HepG2 (cell line): ENCODE data around the gene OTOG. TPM values are rescaled to one million over a fixed set of nuclear protein-coding genes. Genes with fewer than 3 reads are reported as not detected.

Experiments used
- ATAC-seq: fragments of 200-7000 bp; cut with Tn5 transposase; 3 replicates; pipeline ENCODE4 v1.9.1; 2020; ENCODE audit warnings: mild to moderate bottlenecking, moderate library complexity
- BruUV-seq: library from RNA; stranded (reverse); fragments of 400-500 nt; replicated peaks from 2 replicates; lab custom pipeline; 2021; lab: Mats Ljungman, UMichigan
- CTCF ChIA-PET: fragments of 300-600 bp; formaldehyde crosslinking; extraction: SDS; loops from one replicate; lab custom pipeline; 2021; ENCODE audit warnings: low total read pairs, inconsistent platforms, low intra/inter-chr PET ratio; lab: Yijun Ruan, JAX
- POLR2A ChIA-PET: fragments of 350-600 bp; sonication (Branson Sonifier 250); formaldehyde crosslinking; loops from one replicate; lab custom pipeline; 2020; ENCODE audit warnings: antibody characterized with exemption, inconsistent platforms; lab: Yijun Ruan, JAX
- DNase-seq: peaks from one replicate; pipeline ENCODE4 v3.0.0-alpha.2; 2015; ENCODE audit warnings: low spot score
- FAIRE-seq: peaks from 3 replicates; lab custom pipeline; 2011; peaks lifted over from hg19 to GRCh38; lab: Jason Lieb, UNC
- H2AFZ ChIP-seq: one replicate; pipeline ENCODE4 v1.6.1; 2011; ENCODE audit warnings: low read length, inconsistent platforms
- H3K27ac ChIP-seq: fragments of 300-600 bp; 3 replicates; pipeline ENCODE4 v1.8.0; 2011; ENCODE audit warnings: mixed run types, mild to moderate bottlenecking, mixed read lengths, low read length, inconsistent platforms; ENCODE audit not compliant: insufficient read depth; ENCODE audit errors: extremely low read length
- H3K27me3 ChIP-seq, 2 experiments: fragments of 200-600 bp in 1 of 2; 2 replicates in 1 of 2; 3 replicates in 1 of 2; pipeline versions ENCODE4 v1.6.0 to v1.8.0; 2011; ENCODE audit warnings: low read length in 2 of 2, mild to moderate bottlenecking in 2 of 2, moderate library complexity in 2 of 2, inconsistent platforms in 1 of 2; ENCODE audit not compliant: insufficient read depth in 2 of 2, control insufficient read depth in 1 of 2
- H3K36me3 ChIP-seq, 2 experiments: fragments of 200-600 bp in 1 of 2; replicated peaks in 1 of 2; 2 replicates in 1 of 2; 3 replicates in 1 of 2; pipeline versions ENCODE4 v1.5.1 to v1.8.0; 2011; ENCODE audit warnings: low read length in 2 of 2, inconsistent platforms in 1 of 2; ENCODE audit not compliant: insufficient read depth in 2 of 2, control insufficient read depth in 1 of 2
- H3K4me1 ChIP-seq: 2 replicates; pipeline ENCODE4 v1.5.1; 2012; ENCODE audit warnings: low read length, inconsistent platforms; ENCODE audit not compliant: insufficient read depth
- H3K4me2 ChIP-seq: 2 replicates; pipeline ENCODE4 v1.6.0; 2011; ENCODE audit warnings: low read depth, low read length, inconsistent platforms
- H3K4me3 ChIP-seq, 3 experiments: fragments of 200-600 bp in 1 of 3; sonication (generic), shearing (Covaris generic) in 1 of 3; replicated peaks in 1 of 3; 2 replicates each; pipeline ENCODE4 v1.5.1; 2011 to 2016; ENCODE audit warnings: low read length in 3 of 3, inconsistent platforms in 2 of 3, low read depth in 2 of 3, mild to moderate bottlenecking in 2 of 3, control low read depth in 1 of 3, mixed read lengths in 1 of 3; ENCODE audit not compliant: insufficient read depth in 1 of 3
- H3K79me2 ChIP-seq: one replicate; pipeline ENCODE4 v1.6.1; 2011; ENCODE audit warnings: low read length, inconsistent platforms; ENCODE audit not compliant: insufficient read depth
- H3K9ac ChIP-seq: 2 replicates; pipeline ENCODE4 v1.6.0; 2011; ENCODE audit warnings: mild to moderate bottlenecking, low read depth, low read length, inconsistent platforms; ENCODE audit not compliant: insufficient read depth
- H3K9me3 ChIP-seq: 2 replicates; pipeline ENCODE4 v1.5.1; 2012; ENCODE audit warnings: mild to moderate bottlenecking, low read length
- H4K20me1 ChIP-seq: 2 replicates; pipeline ENCODE4 v1.6.0; 2011; ENCODE audit warnings: inconsistent platforms, mild to moderate bottlenecking, low read length, moderate library complexity; ENCODE audit not compliant: insufficient read depth
- EED ChIP-seq: sonication (generic); formaldehyde crosslinking; IDR thresholded peaks from 2 replicates; pipeline ENCODE4 v1.5.0; 2020; ENCODE audit warnings: mild to moderate bottlenecking, missing genetic modification reagents
- SMYD3 ChIP-seq: sonication (generic); formaldehyde crosslinking; IDR thresholded peaks from 2 replicates; pipeline ENCODE4 v1.8.1; 2023; ENCODE audit warnings: mild to moderate bottlenecking, missing genetic modification reagents
- ZFP90 ChIP-seq: sonication (generic); formaldehyde crosslinking; IDR thresholded peaks from 2 replicates; pipeline ENCODE4 v1.8.0; 2022; ENCODE audit warnings: missing genetic modification reagents, mild to moderate bottlenecking, inconsistent platforms, borderline replicate concordance
- ZNF343 ChIP-seq: sonication (generic); formaldehyde crosslinking; IDR thresholded peaks from 2 replicates; pipeline ENCODE4 v1.4.0; 2020; ENCODE audit warnings: mild to moderate bottlenecking, missing genetic modification reagents
- ZNF383 ChIP-seq: sonication (generic); formaldehyde crosslinking; IDR thresholded peaks from 2 replicates; pipeline ENCODE4 v1.4.0; 2020; ENCODE audit warnings: missing genetic modification reagents, mild to moderate bottlenecking, borderline replicate concordance
- ZXDC ChIP-seq: sonication (generic); formaldehyde crosslinking; IDR thresholded peaks from 2 replicates; pipeline ENCODE4 v1.5.0; 2020; ENCODE audit warnings: mild to moderate bottlenecking, missing genetic modification reagents
- WGBS: methylation state at CpG from one replicate; pipeline ENCODE4 v1.1.6; 2017; ENCODE audit warnings: low lambda C conversion rate; 5-methylcytosine and 5-hydroxymethylcytosine counted together
- in situ Hi-C: cut with HindIII; loops from 2 replicates; pipeline ENCODE4 v1.10.0; 2017; ENCODE audit warnings: low pct_unique_long_range_greater_than_20kb; ENCODE audit not compliant: extremely low pct_ligation_motif_present
- intact Hi-C: fragments of 100-400 bp; cut with micrococcal nuclease; formaldehyde crosslinking; loops from one replicate; pipeline ENCODE4 v1.10.0; 2022; ENCODE audit not compliant: unreplicated experiment
- polyA plus RNA-seq, 8 experiments: library from polyadenylated mRNA; depleted of rRNA in 3 of 8; stranded (reverse) in 7 of 8; unstranded in 1 of 8; fragments of >200 nt; fragmentation: Illumina TruSeq in 4 of 8; extraction: Trizol in 4 of 8; gene quantifications; 2 replicates each; pipeline versions ENCODE4 v1.2.1 to v1.2.3, GENCODE V29; 2011 to 2016; ENCODE audit warnings: low read depth in 4 of 8, missing spikeins in 1 of 8, mixed read lengths in 1 of 8; ENCODE audit not compliant: insufficient read depth in 1 of 8
- total RNA-seq, 5 experiments: library from RNA; depleted of rRNA; stranded (reverse); fragments of >200 nt; fragmentation: Illumina TruSeq; extraction: Trizol; gene quantifications; 2 replicates each; pipeline ENCODE4 v1.2.3, GENCODE V29; 2016; ENCODE audit warnings: low read depth in 1 of 5
- TF ChIP-seq, protein P1 (sequence below): sonication (generic); formaldehyde crosslinking; IDR thresholded peaks from 2 replicates; pipeline ENCODE4 v1.5.1; 2020; ENCODE audit warnings: mild to moderate bottlenecking, missing genetic modification reagents, borderline replicate concordance
- TF ChIP-seq, protein P2 (sequence below): sonication (generic); formaldehyde crosslinking; IDR thresholded peaks from 2 replicates; pipeline ENCODE4 v1.4.0; 2020; ENCODE audit warnings: low read depth, mild to moderate bottlenecking, missing genetic modification reagents
- TF ChIP-seq, protein P3 (sequence below), 2 experiments: IDR thresholded peaks; 2 replicates each; pipeline ENCODE4 v1.6.1; 2011 to 2012; ENCODE audit warnings: low read length in 2 of 2, borderline replicate concordance in 1 of 2, low read depth in 1 of 2, mild to moderate bottlenecking in 1 of 2, moderate library complexity in 1 of 2

OTOG gene
- total and polyA plus RNA-seq, 2 of the 13 experiments (the other 11 are each of a cell fraction or from before 2014, with no cell fraction given) = not detected

- in situ Hi-C loops (no loop called here), intact Hi-C loops (no loop called here)
- no peaks in the 10 kb centered on the region for H4K20me1 ChIP-seq
- BruUV-seq = no TSS peak
- no peaks in the 10 kb centered on the region for H3K9me3 ChIP-seq
- H3K9ac ChIP-seq = no peak overlapping the region
- H3K4me3 ChIP-seq = no peak overlapping the region
- DNase-seq (no peak), ATAC-seq (no peak), FAIRE-seq (no peak)
- ChIA-PET CTCF (no interaction called here), POLR2A (no interaction called here)
- H3K27me3 ChIP-seq = peaks cover 8 to 14% of the 10 kb centered on the region in 2 experiments; a peak in 3 of 5 replicates
- no peaks in the 10 kb centered on the region for H3K36me3 ChIP-seq
- H3K27ac ChIP-seq = no peak overlapping the region
- no peak overlapping the region for H3K4me2 ChIP-seq
- H2AFZ ChIP-seq = no peak overlapping the region
- WGBS = 51% methylated on average over 4 of the region's 4 CpGs
- H3K4me1 ChIP-seq = 0 out of 2 replicates have a peak, but pooled peaks cover 7% of the 10 kb centered on the region
- H3K79me2 ChIP-seq = no peaks in the 10 kb centered on the region
- TF ChIP-seq, protein P1, sequence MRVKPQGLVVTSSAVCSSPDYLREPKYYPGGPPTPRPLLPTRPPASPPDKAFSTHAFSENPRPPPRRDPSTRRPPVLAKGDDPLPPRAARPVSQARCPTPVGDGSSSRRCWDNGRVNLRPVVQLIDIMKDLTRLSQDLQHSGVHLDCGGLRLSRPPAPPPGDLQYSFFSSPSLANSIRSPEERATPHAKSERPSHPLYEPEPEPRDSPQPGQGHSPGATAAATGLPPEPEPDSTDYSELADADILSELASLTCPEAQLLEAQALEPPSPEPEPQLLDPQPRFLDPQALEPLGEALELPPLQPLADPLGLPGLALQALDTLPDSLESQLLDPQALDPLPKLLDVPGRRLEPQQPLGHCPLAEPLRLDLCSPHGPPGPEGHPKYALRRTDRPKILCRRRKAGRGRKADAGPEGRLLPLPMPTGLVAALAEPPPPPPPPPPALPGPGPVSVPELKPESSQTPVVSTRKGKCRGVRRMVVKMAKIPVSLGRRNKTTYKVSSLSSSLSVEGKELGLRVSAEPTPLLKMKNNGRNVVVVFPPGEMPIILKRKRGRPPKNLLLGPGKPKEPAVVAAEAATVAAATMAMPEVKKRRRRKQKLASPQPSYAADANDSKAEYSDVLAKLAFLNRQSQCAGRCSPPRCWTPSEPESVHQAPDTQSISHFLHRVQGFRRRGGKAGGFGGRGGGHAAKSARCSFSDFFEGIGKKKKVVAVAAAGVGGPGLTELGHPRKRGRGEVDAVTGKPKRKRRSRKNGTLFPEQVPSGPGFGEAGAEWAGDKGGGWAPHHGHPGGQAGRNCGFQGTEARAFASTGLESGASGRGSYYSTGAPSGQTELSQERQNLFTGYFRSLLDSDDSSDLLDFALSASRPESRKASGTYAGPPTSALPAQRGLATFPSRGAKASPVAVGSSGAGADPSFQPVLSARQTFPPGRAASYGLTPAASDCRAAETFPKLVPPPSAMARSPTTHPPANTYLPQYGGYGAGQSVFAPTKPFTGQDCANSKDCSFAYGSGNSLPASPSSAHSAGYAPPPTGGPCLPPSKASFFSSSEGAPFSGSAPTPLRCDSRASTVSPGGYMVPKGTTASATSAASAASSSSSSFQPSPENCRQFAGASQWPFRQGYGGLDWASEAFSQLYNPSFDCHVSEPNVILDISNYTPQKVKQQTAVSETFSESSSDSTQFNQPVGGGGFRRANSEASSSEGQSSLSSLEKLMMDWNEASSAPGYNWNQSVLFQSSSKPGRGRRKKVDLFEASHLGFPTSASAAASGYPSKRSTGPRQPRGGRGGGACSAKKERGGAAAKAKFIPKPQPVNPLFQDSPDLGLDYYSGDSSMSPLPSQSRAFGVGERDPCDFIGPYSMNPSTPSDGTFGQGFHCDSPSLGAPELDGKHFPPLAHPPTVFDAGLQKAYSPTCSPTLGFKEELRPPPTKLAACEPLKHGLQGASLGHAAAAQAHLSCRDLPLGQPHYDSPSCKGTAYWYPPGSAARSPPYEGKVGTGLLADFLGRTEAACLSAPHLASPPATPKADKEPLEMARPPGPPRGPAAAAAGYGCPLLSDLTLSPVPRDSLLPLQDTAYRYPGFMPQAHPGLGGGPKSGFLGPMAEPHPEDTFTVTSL (CRISPR knock-in tag) = no peak
- TF ChIP-seq, protein P2, sequence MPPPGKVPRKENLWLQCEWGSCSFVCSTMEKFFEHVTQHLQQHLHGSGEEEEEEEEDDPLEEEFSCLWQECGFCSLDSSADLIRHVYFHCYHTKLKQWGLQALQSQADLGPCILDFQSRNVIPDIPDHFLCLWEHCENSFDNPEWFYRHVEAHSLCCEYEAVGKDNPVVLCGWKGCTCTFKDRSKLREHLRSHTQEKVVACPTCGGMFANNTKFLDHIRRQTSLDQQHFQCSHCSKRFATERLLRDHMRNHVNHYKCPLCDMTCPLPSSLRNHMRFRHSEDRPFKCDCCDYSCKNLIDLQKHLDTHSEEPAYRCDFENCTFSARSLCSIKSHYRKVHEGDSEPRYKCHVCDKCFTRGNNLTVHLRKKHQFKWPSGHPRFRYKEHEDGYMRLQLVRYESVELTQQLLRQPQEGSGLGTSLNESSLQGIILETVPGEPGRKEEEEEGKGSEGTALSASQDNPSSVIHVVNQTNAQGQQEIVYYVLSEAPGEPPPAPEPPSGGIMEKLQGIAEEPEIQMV = no peak
- TF ChIP-seq ZXDC (CRISPR knock-in tag) (no peak), ZNF343 (no peak), EED (CRISPR knock-in tag) (no peak), ZFP90 (CRISPR knock-in tag) (no peak), SMYD3 (CRISPR knock-in tag) (no peak), ZNF383 (CRISPR knock-in tag) (no peak)
- TF ChIP-seq, protein P3, sequence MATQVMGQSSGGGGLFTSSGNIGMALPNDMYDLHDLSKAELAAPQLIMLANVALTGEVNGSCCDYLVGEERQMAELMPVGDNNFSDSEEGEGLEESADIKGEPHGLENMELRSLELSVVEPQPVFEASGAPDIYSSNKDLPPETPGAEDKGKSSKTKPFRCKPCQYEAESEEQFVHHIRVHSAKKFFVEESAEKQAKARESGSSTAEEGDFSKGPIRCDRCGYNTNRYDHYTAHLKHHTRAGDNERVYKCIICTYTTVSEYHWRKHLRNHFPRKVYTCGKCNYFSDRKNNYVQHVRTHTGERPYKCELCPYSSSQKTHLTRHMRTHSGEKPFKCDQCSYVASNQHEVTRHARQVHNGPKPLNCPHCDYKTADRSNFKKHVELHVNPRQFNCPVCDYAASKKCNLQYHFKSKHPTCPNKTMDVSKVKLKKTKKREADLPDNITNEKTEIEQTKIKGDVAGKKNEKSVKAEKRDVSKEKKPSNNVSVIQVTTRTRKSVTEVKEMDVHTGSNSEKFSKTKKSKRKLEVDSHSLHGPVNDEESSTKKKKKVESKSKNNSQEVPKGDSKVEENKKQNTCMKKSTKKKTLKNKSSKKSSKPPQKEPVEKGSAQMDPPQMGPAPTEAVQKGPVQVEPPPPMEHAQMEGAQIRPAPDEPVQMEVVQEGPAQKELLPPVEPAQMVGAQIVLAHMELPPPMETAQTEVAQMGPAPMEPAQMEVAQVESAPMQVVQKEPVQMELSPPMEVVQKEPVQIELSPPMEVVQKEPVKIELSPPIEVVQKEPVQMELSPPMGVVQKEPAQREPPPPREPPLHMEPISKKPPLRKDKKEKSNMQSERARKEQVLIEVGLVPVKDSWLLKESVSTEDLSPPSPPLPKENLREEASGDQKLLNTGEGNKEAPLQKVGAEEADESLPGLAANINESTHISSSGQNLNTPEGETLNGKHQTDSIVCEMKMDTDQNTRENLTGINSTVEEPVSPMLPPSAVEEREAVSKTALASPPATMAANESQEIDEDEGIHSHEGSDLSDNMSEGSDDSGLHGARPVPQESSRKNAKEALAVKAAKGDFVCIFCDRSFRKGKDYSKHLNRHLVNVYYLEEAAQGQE (IDR thresholded peaks at IDR 0.05; ENCODE audit: borderline replicate concordance in 1 of 2, low read depth in 1 of 2, low read length in 2 of 2) = no peak
These were observed 17.1 kb downstream of the OTOG start for GRCh38 chr11:17563961-17564686.
